AG20443 (cell line): ENCODE data around the gene ART3.
"Not testable (repeated sequence)": the region's sequence is repeated elsewhere in the genome, so short reads cannot be mapped to it uniquely, and the experiment has no call there.

Source experiments
- DNase-seq: peaks from one replicate; pipeline ENCODE4 v3.0.0; 2012; ENCODE audit warnings: low spot score, mixed read lengths

ART3 gene, protein sequence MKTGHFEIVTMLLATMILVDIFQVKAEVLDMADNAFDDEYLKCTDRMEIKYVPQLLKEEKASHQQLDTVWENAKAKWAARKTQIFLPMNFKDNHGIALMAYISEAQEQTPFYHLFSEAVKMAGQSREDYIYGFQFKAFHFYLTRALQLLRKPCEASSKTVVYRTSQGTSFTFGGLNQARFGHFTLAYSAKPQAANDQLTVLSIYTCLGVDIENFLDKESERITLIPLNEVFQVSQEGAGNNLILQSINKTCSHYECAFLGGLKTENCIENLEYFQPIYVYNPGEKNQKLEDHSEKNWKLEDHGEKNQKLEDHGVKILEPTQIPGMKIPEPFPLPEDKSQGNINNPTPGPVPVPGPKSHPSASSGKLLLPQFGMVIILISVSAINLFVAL

GRCh38 chr4:76074468-76074867, at the start of gene ART3:
ART3 (plus strand) TSS chr4:76074709; CDS start chr4:76075890, 1,181 bp downstream.
- DNase-seq: no peak

- no peak for DNase-seq
Measured at GRCh38 chr4:76028350-76028765, 46.2 kb upstream of the ART3 start.

DNA sequence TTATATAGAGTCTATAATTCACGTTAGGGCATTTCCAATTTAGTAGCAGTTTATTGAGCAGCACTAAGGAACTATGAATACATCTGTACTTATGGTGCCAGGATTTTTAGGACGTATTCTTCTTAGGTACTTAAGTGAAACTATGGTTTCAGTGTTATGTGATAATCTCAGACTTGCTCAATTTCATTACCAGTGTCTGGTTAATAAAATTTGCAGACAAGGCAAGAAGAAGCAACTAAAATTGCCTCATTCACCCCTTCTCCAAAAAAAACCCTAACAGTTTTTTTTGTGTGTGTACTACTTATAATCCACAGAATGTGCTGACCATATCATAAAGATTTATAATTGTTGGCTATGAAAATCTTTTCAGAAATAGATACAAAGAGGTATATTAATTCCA, 45.2 kb upstream of the ART3 start:
- no peak for DNase-seq

DNA sequence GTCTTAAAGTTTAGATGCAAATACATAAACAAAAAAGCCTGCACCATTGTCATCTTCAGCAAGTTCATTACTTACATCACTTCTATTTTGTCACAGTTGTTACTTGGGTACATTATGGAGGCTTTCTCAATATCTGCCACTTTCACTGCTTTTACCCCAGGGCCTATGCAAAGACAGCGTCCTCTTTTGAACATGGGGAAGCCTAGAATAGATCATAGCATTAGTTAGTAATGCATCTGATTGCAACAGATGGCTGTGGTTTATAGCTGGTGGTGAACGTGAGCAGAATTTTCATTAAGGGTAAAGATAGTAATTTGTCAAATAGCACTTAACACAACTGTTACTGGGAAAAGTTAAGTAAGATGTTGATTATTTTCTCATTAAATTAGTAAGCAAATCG, 39.4 kb upstream of the ART3 start:
- DNase-seq: no peak

GRCh38 chr4:76035799-76036380, 38.6 kb upstream of the ART3 start, which contains the start of gene CXCL11:
CXCL11 (minus strand) TSS chr4:76036070; CDS start chr4:76035987, 83 bp downstream.
- DNase-seq: no peak

DNA sequence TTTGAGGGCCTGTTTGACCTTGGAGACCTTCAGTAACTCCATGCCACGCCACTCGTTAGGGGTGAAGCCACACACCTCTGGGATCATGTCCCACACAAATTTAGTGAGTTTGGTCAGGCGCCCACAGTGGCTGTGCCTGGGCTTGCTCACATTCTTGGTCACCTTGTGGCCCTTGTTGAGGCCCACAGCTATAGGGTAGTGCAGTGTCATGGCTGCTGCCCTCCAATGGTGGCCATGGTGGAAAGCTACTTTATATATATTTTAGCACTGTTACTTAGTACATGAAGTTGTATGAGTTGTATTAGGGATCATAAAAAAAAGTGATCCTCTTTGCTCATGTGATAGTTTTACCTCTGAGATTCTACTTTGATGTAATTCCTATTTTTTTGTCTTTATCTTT, 37.7 kb upstream of the ART3 start:
- DNase-seq: no peak

- DNase-seq: not testable (repeated sequence)
Measured at GRCh38 chr4:76042241-76042998, 32.1 kb upstream of the ART3 start.

DNA sequence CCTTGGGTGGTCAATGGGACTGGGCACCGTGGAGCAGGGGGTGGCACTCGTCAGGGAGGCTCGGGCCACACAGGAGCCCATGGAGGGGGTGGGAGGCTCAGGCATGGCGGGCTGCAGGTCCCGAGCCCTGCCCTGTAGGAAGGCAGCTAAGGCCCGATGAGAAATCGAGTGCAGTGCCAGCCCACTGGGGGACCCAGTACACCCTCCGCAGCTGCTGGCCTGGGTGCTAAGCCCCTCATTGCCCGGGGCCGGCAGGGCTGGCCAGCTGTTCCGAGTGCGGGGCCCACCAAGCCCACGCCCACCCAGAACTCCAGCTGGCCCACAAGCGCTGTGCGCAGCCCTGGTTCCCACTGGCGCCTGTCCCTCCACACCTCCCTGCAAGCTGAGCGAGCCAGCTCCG, 31.2 kb upstream of the ART3 start:
- DNase-seq: not testable (repeated sequence)

GRCh38 chr4:76044686-76045085, 29.8 kb upstream of the ART3 start:
- DNase-seq: not testable (repeated sequence)

DNA sequence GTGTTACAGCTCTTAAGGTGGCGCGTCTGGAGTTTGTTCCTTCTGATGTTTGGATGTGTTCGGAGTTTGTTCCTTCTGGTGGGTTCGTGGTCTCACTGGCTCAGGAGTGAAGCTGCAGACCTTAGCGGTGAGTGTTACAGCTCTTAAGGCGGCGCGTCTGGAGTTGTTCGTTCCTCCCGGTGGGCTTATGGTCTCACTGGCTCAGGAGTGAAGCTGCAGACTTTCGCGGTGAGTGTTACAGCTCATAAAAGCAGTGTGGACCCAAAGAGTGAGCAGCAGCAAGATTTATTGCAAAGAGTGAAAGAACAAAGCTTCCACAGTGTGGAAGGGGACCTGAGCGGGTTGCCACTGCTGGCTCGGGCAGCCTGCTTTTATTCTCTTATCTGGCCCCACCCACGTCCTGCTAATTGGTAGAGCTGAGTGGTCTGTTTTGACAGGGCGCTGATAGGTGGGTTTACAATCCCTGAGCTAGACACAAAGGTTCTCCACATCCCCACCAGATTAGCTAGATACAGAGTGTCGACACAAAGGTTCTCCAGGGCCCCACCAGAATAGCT, 24.6 kb upstream of the ART3 start:
- not testable (repeated sequence) for DNase-seq

GRCh38 chr4:76050560-76051050, 23.9 kb upstream of the ART3 start:
- DNase-seq: not testable (repeated sequence)

- no peak for DNase-seq
Measured at GRCh38 chr4:76053730-76054129, 20.8 kb upstream of the ART3 start.

GRCh38 chr4:76055016-76055415, 19.5 kb upstream of the ART3 start:
- DNase-seq: no peak

DNA sequence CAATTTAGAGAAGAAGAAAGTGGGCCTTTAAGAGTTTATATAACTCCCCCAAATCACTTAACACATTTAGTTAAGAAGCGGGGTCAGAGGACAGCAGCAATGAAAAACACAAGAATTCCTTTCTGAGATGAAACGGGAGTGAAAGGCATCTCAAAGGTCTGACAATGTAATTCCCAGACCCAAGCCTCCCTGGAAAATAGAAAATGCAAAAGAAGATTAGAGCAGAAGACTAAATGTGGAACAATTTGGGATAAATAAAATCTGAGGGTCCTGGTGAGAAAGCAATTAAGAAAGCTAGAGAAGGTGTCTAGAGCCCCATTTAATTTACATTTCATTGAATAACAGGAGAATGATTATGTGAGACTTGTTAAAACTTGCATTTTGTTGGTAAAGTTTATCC, 19.1 kb upstream of the ART3 start:
- DNase-seq: no peak

- no peak for DNase-seq
Measured at GRCh38 chr4:76058302-76058701, 16.2 kb upstream of the ART3 start.

DNA sequence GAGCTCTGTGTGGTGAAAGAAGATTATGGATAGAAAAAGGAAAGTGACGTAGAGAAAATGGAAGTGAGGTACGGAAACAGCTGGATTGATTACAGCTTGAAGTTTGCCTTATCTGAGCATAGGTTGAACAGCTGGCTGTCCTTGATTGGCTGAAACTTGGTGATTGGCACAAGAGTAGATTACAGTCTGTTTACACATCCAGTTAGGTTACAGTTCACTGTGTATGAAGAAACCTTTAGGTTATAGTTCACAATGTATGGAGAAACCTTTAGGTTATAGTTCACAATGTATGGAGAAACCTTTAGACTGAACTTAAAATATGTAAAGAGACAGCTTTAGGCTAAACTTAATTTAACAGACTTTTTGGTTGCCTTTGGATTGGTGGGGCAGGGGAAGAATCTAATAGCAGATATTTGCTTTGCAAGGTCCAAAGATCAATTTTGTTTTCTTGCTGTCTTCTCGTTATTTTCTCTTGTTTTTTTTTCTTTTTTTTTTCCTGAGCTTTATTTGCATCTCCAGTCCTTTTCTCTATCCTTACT, 15.6 kb upstream of the ART3 start:
- no peak for DNase-seq

DNA sequence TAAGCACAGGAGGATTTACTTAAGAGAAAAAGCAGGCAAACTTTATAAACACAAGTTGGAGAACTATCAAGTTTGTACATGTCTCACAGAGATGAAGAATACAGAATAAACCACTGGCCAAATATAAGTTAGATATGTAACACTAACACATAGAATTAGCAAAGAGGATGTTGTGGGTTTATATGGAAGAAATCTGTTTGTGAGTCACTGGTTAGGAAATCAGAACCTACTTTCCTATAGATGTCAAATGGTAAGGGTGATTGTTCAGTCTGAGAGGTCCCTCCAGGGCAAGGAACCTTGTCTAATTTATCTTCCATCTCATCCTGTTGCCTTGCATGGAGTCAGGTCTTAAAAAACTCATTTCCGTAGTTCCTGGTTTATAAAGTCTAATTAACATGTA, 14.8 kb upstream of the ART3 start:
- DNase-seq: no peak

GRCh38 chr4:76060506-76060905, 14.0 kb upstream of the ART3 start:
- no peak for DNase-seq

GRCh38 chr4:76061421-76061820, 13.1 kb upstream of the ART3 start:
- DNase-seq: no peak

GRCh38 chr4:76061982-76062381, 12.5 kb upstream of the ART3 start:
- DNase-seq: no peak

GRCh38 chr4:76066546-76066945, 8.0 kb upstream of the ART3 start:
- no peak for DNase-seq

GRCh38 chr4:76067652-76068286, 6.7 kb upstream of the ART3 start:
- peak; percentile 84 for DNase-seq
